ENCODE measurements around the gene HEATR9.

Gene HEATR9

DNA sequence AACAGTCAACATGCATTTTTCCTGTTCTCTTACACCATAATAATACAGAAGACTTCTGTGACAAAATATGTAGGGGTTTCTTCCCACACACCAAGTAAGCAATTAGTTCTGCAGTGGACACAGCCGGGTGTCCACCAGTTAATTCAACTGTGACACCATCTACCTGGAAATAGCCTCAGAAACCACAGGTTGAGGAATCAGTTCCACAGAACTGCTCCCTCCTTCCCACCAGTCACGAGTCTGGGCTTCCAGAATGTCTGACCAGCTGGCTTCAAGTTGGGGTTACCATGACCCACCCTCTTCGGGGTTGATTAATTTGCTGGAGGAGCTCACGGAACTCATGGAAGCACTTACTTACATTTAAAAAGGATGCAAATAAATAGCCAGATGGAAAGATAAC lies 25.1 kb upstream of the HEATR9 start:
- DNase-seq = no peak

GRCh38 chr17:35892091-35893035 lies 23.7 kb upstream of the HEATR9 start:
- no peak for DNase-seq

- DNase-seq = no peak
Observed at GRCh38 chr17:35891269-35891668, 22.6 kb upstream of the HEATR9 start.

- no peak for DNase-seq
Observed at GRCh38 chr17:35890774-35891155, 22.1 kb upstream of the HEATR9 start.

- no peak for DNase-seq
Observed at GRCh38 chr17:35889818-35890773, 21.4 kb upstream of the HEATR9 start.

DNA sequence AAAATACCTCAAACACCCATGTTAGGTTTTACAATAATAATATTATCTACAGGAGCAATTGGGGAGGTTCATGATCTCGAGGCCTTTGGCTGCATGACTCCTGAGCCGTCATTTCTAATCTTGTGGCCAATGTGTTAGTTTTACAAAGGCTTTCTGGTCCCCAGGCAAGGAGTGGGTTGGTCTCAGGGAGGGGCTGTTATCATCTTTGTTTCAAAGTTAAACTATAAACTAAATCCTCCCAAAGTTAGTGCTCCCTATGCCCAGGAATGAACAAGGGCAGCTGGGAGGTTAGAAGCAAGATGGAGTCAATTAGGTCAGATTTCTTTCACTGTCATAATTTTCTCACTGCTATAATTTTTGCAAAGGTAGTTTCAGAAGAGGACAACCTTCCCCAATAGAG lies 20.6 kb upstream of the HEATR9 start:
- DNase-seq = no peak

DNA sequence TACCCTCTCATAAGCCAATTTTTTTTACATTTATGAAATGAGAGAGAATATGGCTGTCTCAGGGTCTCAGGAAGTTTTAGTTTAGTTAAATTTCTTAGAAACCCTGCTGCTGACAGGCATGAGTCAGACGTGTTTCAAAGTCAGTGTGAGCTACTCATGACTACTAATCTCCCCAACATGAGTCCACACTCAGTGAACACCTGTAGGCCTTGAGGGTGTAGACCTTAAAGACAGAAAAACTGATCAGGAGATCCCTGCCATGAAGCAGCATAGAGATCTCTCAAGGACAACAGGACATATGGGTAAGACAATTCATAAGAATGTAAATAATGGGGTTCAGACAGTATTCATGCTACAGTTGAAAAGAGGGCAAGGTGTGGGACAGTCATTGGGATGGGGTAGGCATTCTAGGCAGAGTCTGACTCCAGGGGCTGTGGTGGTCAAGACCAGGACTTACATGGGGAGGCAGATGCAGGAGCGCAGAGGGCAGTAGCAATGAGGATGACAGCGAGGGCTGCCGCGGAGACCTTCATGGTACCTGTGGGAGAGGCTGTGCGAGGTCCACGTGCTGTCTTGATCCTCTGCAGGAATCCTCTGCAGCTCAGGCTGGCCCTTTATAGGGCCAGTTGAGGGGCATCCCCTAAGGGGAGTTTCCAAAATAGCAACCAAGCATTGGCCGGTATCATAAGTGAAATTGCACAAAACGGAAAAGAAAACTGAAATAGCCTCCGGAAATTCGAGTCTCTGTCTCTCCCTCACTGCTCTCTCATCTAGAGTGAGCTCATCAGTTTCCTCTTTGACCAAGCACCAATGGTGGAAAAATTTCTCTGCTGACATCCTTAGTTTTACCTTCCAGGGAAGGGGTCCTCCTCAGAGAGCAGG lies 11.3 kb upstream of the HEATR9 start, which contains the start of gene CCL5:
Gene CCL5 (minus strand): TSS at position 588 of the 882 bp plus-strand sequence.
- no peak for DNase-seq

GRCh38 chr17:35878361-35878760 lies 9.7 kb upstream of the HEATR9 start:
- no peak for DNase-seq

DNA sequence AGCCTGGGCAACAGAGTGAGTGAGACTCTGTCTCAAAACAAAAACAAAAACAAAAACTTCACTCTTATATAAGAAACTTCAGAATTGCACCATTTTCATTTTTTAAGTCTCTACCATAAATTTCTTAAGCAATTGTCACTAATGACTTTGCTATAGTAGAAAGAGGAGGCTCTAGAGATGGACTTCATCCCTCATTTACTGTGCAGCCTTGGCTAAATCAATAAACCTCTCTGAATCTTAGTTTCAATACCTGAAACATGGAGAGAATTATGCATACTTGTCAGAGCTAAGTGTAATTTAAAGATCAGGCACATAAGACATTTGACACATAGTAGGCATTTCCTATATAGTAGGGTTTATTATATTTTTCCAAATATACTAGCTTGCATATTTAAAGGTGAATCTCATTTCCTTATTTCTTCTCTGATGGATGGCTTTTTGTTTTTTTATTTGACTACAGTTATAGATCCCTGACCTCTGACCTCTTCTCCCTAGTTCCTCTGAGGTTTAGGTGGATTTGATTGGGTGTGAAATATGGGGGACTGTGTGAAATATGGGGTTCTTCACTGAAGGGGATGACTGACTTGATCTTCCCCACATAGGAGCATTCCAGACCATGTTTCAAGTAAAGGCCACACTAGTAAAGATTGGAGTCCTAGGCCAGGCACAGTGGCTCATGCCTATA lies 8.8 kb upstream of the HEATR9 start:
- no peak for DNase-seq

DNA sequence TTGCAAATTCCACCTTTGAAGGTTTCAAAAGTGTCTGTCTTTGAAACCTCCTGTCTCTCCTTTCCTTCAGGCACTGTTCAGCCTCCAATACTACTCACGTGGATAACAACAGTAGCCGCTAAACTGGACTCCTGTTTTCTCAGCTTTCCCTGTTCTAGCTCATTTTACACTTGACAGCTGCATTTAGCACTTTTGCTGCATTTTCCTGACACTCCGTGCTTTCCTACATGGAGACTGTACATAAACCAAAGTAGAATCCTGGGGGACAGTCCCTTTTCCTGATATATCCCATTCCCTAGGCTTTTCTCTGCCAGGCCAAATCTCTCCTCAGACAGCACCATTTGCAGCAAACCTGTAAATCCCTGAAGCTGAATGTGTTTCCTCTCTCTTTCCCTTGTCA lies 7.8 kb upstream of the HEATR9 start:
- DNase-seq = no peak

DNA sequence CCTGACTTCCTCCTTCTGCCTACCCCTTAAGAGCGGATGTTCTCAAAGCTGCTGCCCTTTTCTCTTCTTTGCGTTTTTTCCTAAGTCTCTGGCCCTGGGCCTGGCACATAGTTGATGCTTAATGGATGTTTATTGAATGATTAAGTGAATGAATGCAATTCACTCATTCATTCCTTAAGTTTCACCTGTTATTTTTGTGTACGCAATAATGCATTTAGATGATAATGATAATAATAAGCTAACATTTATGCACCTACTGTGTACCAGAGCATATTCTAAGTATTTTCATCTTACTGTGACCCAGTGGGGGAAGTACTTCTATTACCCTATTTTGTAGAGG lies 7.1 kb upstream of the HEATR9 start:
- no peak for DNase-seq

DNA sequence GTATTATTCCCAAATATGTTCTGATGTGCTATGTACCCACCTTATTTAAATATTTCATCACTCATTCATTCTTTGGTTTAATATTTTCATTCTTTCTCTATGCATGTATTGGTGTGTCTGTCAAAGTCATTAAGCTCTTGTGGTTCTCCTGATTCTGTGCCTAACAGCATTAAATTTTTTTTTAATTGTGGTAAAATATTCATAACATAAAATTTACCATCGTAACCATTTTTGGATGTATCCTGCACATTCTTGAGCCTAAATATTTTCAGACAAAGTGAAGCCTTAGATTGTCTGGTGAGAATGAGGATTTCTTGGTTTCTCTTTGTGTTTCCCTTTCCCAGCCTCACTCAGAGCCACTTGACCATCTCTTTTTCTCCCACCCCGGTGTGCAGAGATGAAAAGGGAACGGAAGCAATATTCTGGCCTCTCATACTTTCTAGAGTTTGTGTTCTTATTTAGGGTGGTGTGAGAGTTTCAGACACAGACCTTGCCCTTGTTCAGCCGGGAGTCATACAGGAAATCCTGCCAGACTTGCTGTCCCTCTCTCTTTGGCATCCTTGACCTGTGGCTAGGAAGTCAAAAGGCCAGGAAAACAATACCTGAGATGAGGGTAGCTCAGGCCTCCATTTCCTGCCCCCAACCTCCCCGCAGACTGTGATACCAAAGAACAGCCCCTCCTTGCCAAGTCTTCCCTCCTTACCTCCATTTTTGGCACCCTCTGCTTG lies 6.5 kb upstream of the HEATR9 start:
- DNase-seq = no peak

GRCh38 chr17:35872196-35872980 lies 3.7 kb upstream of the HEATR9 start:
- no peak for DNase-seq

- no peak for DNase-seq
Observed at GRCh38 chr17:35870906-35871819, 2.5 kb upstream of the HEATR9 start.

DNA sequence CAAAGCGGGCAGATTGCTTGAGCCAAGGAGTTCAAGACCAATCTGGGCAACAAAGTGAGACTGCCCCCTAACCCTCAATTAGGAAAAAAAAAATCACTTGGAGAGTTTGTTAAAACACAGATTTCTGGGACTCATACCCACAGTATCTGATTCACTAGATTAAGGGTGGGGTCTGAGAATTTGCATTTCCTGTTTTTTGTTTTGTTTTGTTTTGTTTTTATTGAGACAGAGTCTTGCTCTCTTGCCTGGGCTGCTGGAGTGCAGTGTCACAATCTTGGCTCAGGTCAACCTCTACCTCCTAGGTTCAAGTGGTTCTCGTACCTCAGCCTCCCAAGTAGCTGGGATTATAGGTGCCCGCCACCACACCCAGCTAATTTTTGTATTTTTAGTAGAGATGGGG lies 1.1 kb downstream of the HEATR9 start:
- no peak for DNase-seq

DNA sequence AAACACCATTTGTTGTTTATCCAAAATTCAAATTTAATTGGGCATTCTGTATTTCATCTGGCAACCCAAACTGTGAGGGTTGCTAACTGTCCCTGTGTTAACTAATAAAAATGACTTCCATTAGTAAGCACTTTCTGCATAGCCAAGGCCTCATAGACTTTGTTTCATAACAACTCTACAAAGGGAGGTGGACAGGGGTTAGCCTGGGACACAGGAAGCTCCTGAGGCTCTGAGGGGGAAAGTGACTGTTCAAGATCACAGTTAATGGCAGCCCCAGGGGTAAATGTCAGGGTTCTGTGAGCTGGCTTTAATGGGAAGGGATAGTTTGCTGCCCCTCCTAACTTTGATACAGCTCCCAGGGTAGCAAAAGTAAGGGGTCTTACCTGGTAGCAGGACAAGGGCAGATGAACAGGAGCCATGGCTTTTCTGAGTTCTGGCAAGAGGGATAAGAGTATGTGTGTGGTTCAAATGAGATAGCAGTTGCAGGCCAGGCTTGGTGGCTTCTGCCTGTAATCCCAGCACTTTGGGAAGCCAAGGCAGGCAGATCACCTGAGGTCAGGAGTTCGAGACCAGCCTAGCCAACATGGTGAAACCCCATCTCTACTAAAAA lies 2.2 kb downstream of the HEATR9 start:
- DNase-seq = no peak

GRCh38 chr17:35865412-35866340 lies 3.0 kb downstream of the HEATR9 start:
- DNase-seq = no peak

DNA sequence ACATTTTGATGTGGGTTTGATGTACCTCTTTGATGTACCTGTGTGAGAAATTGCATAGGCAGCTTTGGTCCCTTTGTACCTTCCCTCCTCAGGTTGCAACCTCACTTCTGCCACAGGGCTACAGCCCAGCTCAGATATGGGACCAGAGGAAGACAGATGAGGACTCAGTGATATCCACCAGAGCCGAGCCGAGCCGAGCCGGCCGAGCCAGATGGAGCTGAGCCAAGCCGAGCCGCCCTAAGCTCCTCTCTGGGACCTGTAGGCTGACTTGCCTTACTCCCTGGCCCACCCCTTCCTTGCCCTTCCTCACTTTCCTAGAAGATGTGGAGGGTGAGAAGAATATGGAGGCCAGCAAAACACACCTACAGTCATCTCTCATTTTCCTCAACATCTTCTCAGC lies 3.8 kb downstream of the HEATR9 start:
- DNase-seq = no peak

All from NCI-H1436 treated with DMSO at 0.1 percent for 48 hours (cell line).